PC-3 (cell line): ENCODE measurements around the gene PDSS1. TPM values are rescaled to one million over a fixed set of nuclear protein-coding genes. Genes with fewer than 3 reads are reported as not detected.

ENCODE experiments used
- ATAC-seq: fragments of 200-7000 bp; cut with Tn5 transposase; 2 replicates; pipeline ENCODE4 v1.9.1; 2020; ENCODE audit warnings: mild to moderate bottlenecking, moderate library complexity
- BruUV-seq: library from RNA; stranded (reverse); fragments of 400-500 nt; replicated peaks from 2 replicates; lab custom pipeline; 2021; lab: Mats Ljungman, UMichigan
- CTCF ChIA-PET: fragments of 300-600 bp; sonication (Branson Sonifier 250); formaldehyde crosslinking; loops from one replicate; lab custom pipeline; 2022; ENCODE audit warnings: antibody characterized with exemption; lab: Charles Lee
- POLR2A ChIA-PET: fragments of 300-600 bp; sonication (Branson Sonifier 250); formaldehyde crosslinking; loops from one replicate; lab custom pipeline; 2022; ENCODE audit warnings: antibody characterized with exemption; ENCODE audit not compliant: unreplicated experiment; lab: Charles Lee
- DNase-seq: peaks from one replicate; pipeline ENCODE4 v3.0.0-alpha.2; 2015
- H2AFZ ChIP-seq: fragments of 300-600 bp; sonication (generic); 2 replicates; pipeline ENCODE4 v1.6.0; 2016; ENCODE audit warnings: antibody characterized with exemption, low read length
- H3F3A ChIP-seq: fragments of 300-600 bp; sonication (generic); one replicate; pipeline ENCODE4 v1.6.0; 2017; ENCODE audit warnings: antibody characterized with exemption, low read length, control low read depth, mild to moderate bottlenecking; ENCODE audit not compliant: unreplicated experiment
- H3K27ac ChIP-seq: fragments of 300-600 bp; sonication (generic); 2 replicates; pipeline ENCODE4 v1.5.1; 2016; ENCODE audit warnings: mild to moderate bottlenecking, low read length
- H3K27me3 ChIP-seq: fragments of 300-600 bp; sonication (generic); 2 replicates; pipeline ENCODE4 v1.6.1; 2016; ENCODE audit warnings: low read length, mixed read lengths
- H3K36me3 ChIP-seq: fragments of 300-600 bp; sonication (generic); 2 replicates; pipeline ENCODE4 v1.6.1; 2016; ENCODE audit warnings: low read depth, mixed run types, low read length, mixed read lengths
- H3K4me1 ChIP-seq: fragments of 300-600 bp; sonication (generic); 2 replicates; pipeline ENCODE4 v1.5.1; 2016; ENCODE audit warnings: low read length; ENCODE audit not compliant: insufficient read depth
- H3K4me2 ChIP-seq: fragments of 300-600 bp; sonication (generic); 2 replicates; pipeline ENCODE4 v1.6.0; 2016; ENCODE audit warnings: low read length
- H3K4me3 ChIP-seq: fragments of 300-600 bp; sonication (generic); 2 replicates; pipeline ENCODE4 v1.5.1; 2016; ENCODE audit warnings: mild to moderate bottlenecking, low read length, mixed read lengths
- H3K79me2 ChIP-seq: fragments of 300-600 bp; sonication (generic); 2 replicates; pipeline ENCODE4 v1.6.1; 2017; ENCODE audit warnings: low read length, mixed read lengths
- H3K9ac ChIP-seq: fragments of 300-600 bp; sonication (generic); 2 replicates; pipeline ENCODE4 v1.6.0; 2016; ENCODE audit warnings: mild to moderate bottlenecking, low read length
- H3K9me2 ChIP-seq: fragments of 300-600 bp; sonication (generic); replicated peaks from 2 replicates; pipeline ENCODE4 v1.6.1; 2016; ENCODE audit warnings: mixed run types, low read length, mixed read lengths
- H3K9me3 ChIP-seq: fragments of 300-600 bp; sonication (generic); 2 replicates; pipeline ENCODE4 v1.6.1; 2016; ENCODE audit warnings: low read length, mixed read lengths
- H4K20me1 ChIP-seq: fragments of 300-600 bp; sonication (generic); 2 replicates; pipeline ENCODE4 v1.6.1; 2016; ENCODE audit warnings: low read length, mixed read lengths
- CTCF ChIP-seq: fragments of 300-600 bp; sonication (generic); conservative IDR thresholded peaks from 2 replicates; pipeline ENCODE4 v1.5.1; 2017; ENCODE audit warnings: antibody characterized with exemption, low read depth, mild to moderate bottlenecking, low read length
- EZH2 ChIP-seq: fragments of 300-600 bp; sonication (generic); IDR thresholded peaks from one replicate; pipeline ENCODE4 v1.6.1; 2017; ENCODE audit warnings: antibody characterized with exemption, mild to moderate bottlenecking, low read length; ENCODE audit not compliant: unreplicated experiment
- EZH2phosphoT487 ChIP-seq: fragments of 300-600 bp; sonication (generic); IDR thresholded peaks from 2 replicates; pipeline ENCODE4 v1.6.1; 2018; ENCODE audit warnings: mild to moderate bottlenecking, antibody characterized with exemption, low read length, borderline replicate concordance
- intact Hi-C: fragments of 100-400 bp; cut with micrococcal nuclease; formaldehyde crosslinking; loops from 2 replicates; pipeline ENCODE4 v1.9.0; 2023
- total RNA-seq: library from RNA; depleted of rRNA; stranded (reverse); fragments of >200 nt; gene quantifications from 2 replicates; pipeline ENCODE4 v1.2.3, GENCODE V29; 2014

The PDSS1 gene
- total RNA-seq, 1 experiment from 2014 or later = 16.8 TPM

- Histone ChIP-seq H3K27ac (peak overlapping the region; percentile 41), H3K9ac (no peak overlapping the region), H3F3A (no peaks in the 10 kb centered on the region), H3K9me3 (no peaks in the 10 kb centered on the region), H3K36me3 (no peaks in the 10 kb centered on the region), H3K4me1 (peaks cover 12% of the 10 kb centered on the region), H4K20me1 (no peaks in the 10 kb centered on the region), H3K27me3 (no peaks in the 10 kb centered on the region), H3K4me3 (peak overlapping the region; percentile 40; the same call in 1 of the 2 replicates), H3K9me2 (no peaks in the 10 kb centered on the region), H3K79me2 (no peaks in the 10 kb centered on the region), H3K4me2 (peak overlapping the region; percentile 59), H2AFZ (peak overlapping the region; percentile 61; the same call in 1 of the 2 replicates)
- intact Hi-C loops = no loop called here
- ATAC-seq (peak; percentile 79), DNase-seq (peak; percentile 75)
- CTCF ChIA-PET = interaction anchor here (0.6 kb wide), 1 partner anchor 28 kb away, joined by 4 read pairs; no protein-coding TSS in a partner anchor
- POLR2A ChIA-PET = interaction anchor here (0.6 kb wide), 2 partner anchors 18 to 125 kb away, joined by 3 read pairs; no protein-coding TSS in a partner anchor
- BruUV-seq = no TSS peak
- TF ChIP-seq CTCF (no peak), EZH2phosphoT487 (no peak), EZH2 (no peak)
Measured at GRCh38 chr10:26755443-26755903, 58.0 kb downstream of the PDSS1 start.

GRCh38 chr10:26759008-26759407 is 61.5 kb downstream of the PDSS1 start:
- POLR2A ChIA-PET = no interaction called here
- no peak overlapping the region for H3K4me2 ChIP-seq
- no TSS peak for BruUV-seq

More at GRCh38 chr10:26759008-26759407, 61.5 kb downstream of the PDSS1 start:
- Histone ChIP-seq H3K9me2 (no peaks in the 10 kb centered on the region), H3K9ac (no peak overlapping the region), H3K79me2 (no peaks in the 10 kb centered on the region), H3K4me3 (no peak overlapping the region), H3F3A (no peaks in the 10 kb centered on the region), H3K27me3 (no peaks in the 10 kb centered on the region), H3K36me3 (no peaks in the 10 kb centered on the region), H3K9me3 (no peaks in the 10 kb centered on the region), H2AFZ (no peak overlapping the region), H4K20me1 (no peaks in the 10 kb centered on the region), H3K4me1 (peaks cover 12% of the 10 kb centered on the region), H3K27ac (no peak overlapping the region)
- DNase-seq (no peak), ATAC-seq (no peak)
- CTCF ChIA-PET = no interaction called here
- intact Hi-C loops = no loop called here
- TF ChIP-seq CTCF (no peak), EZH2 (no peak), EZH2phosphoT487 (no peak)
